ENCODE results near the gene KRT80. TPM values are rescaled to one million over a fixed set of nuclear protein-coding genes. Genes with fewer than 3 reads are reported as not detected.

The KRT80 gene
- total RNA-seq, 4 donors from 2014 or later = 0.34 to 1.6 TPM; not detected in 2

DNA sequence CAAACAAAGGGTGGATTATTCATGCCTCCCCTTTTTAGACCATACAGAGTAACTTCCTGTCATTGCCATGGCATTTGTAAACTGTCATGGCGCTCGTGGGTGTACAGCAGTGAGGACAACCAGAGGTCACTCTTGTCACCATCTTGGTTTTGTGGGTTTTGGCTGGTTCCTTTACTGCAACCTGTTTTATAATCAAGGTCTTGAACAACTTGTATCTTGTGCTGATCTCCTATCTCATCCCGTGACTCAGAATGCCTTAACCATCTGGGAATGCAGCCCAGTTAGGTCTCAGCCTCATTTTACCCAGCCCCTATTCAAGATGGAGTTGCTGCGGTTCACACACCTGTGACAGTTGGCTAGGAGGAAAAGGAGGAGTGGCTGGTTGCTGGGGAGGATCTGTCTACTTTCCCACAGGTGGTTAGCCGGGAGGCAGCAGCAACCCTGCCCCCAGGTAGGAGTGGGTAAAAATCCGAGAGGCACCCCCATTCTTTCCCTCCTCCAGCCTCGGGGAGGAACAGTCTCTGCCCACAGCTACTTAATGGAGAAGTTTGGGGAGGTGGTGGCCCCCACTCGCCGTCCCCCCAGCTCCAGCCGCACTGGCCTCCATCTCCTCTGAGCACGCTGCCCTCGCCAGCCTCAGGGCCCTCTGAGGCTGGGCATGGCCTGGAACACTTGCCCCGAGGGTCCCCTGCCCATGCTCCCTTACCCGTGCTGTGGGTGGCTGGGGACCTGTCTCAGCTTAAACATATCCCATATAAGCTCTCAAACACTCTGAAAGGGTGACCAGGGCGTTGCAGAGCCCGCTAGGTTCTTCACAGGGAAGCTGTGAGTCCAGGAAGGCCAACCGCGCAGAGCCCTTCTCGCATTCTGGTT is 70.6 kb downstream of the KRT80 start:
- intact Hi-C loops (cut with DNase I) = loop anchor here (10.0 kb wide), 1 partner anchor 96 kb away; no protein-coding TSS in a partner anchor
- WGBS, 2 donors = 77 to 81% methylated on average over 15 to 17 of the region's 19 CpGs
- TF ChIP-seq POLR2A (IDR thresholded peaks at IDR 0.05) = no peak
- TF ChIP-seq, protein P1, sequence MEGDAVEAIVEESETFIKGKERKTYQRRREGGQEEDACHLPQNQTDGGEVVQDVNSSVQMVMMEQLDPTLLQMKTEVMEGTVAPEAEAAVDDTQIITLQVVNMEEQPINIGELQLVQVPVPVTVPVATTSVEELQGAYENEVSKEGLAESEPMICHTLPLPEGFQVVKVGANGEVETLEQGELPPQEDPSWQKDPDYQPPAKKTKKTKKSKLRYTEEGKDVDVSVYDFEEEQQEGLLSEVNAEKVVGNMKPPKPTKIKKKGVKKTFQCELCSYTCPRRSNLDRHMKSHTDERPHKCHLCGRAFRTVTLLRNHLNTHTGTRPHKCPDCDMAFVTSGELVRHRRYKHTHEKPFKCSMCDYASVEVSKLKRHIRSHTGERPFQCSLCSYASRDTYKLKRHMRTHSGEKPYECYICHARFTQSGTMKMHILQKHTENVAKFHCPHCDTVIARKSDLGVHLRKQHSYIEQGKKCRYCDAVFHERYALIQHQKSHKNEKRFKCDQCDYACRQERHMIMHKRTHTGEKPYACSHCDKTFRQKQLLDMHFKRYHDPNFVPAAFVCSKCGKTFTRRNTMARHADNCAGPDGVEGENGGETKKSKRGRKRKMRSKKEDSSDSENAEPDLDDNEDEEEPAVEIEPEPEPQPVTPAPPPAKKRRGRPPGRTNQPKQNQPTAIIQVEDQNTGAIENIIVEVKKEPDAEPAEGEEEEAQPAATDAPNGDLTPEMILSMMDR (IDR thresholded peaks at IDR 0.05) = no peak
- no peaks in the 10 kb centered on the region for H3K27me3 ChIP-seq
- DNase-seq = no peak
- no peak overlapping the region for H3K4me3 ChIP-seq (replicated peaks in 1 of 3)
- H3K9me3 ChIP-seq = no peaks in the 10 kb centered on the region
- H3K27ac ChIP-seq = peak overlapping the region in 1 of 3 donors; percentile 87
- peaks cover 38 to 44% of the 10 kb centered on the region in 2 donors for H3K4me1 ChIP-seq
- H3K36me3 ChIP-seq = no peaks in the 10 kb centered on the region

DNA sequence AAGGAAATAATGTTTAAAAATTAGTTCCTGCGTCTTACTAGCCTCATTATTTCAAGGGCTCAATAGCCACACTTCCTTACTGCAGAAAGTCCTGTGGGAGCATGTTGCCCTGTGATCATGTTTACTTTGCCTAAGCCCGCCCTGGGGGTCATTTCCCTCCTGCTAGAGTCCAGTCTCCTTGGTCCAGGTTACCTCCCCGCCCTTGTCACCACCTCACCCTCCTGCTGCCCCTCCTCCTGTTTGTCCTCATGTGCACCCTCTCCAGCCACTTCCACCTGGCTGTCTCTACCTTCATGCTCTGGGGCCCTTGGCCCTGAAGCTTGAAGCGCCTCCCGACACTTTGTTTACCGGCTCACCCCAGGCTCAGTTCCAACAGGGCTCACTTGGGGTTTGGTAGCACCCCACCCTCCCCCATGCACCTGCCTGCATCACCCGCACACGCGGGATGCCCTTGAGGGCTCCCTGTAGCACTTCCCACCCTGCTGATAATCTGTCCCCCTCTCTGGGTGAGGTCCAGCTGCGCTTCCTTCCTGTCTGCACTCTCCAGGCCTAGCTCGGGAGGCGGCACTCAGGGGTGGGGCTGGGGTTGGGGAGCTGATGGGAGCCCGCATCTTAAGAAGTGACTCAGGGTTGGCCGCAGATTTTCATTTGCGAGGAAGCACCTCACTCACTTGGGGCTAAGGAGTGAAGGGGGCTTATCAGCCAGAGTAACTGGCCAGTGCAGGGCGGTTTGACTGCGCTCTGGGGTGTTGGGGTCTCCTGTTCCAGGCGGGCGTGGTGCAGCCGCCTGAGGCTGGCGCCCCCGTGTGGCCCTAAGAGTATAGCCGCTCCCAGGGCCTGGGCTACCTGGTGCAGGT is 72.2 kb downstream of the KRT80 start:
- Histone ChIP-seq H3K9me3 (no peaks in the 10 kb centered on the region), H3K27me3 (no peaks in the 10 kb centered on the region), H3K4me1 (peaks cover 22 to 32% of the 10 kb centered on the region in 2 donors), H3K27ac (peak overlapping the region; percentile 74 to 89 (median 87)), H3K4me3 (replicated peaks in 1 of 3) (no peak overlapping the region), H3K36me3 (no peaks in the 10 kb centered on the region)
- peak; percentile 94 to 97 for DNase-seq
- 16 to 18% methylated on average over 13 to 14 of the region's 23 CpGs for WGBS, 2 donors
- intact Hi-C loops (cut with DNase I) = loop anchor here (10.0 kb wide), 1 partner anchor 95 kb away; no protein-coding TSS in a partner anchor
- TF ChIP-seq, protein P1 (IDR thresholded peaks at IDR 0.05) = peak; percentile 54 to 77 (median 68)
- peak in 1 of 2 donors; percentile 44 for TF ChIP-seq POLR2A (IDR thresholded peaks at IDR 0.05)

Other genes starting within 250 kb of the KRT80 start
- gene ACVR1B, start 240.3 kb downstream of the KRT80 start, total RNA-seq = 10 to 100 TPM; 13.7 to 19.9 (median 19.2) TPM
- gene TAMALIN, start 185.1 kb downstream of the KRT80 start, total RNA-seq = 10 to 100 TPM in 3 of 4 donors, 1 to 10 TPM in 1; 9.8 to 20.8 (median 14.5) TPM
- 100 to 1,000 TPM in 1 of 4 donors, 10 to 100 TPM in 3; 46.3 to 156 (median 83.5) TPM for gene NR4A1, start 140.6 kb downstream of the KRT80 start, total RNA-seq
- gene ATG101, start 122.0 kb downstream of the KRT80 start, total RNA-seq = 10 to 100 TPM; 40.7 to 61.1 (median 48.0) TPM
- gene SMIM41, start 112.3 kb downstream of the KRT80 start, total RNA-seq = under 1 TPM in 1 of 4 donors, not detected in 3; 0.67 TPM
- gene KRT7, start 41.2 kb upstream of the KRT80 start, total RNA-seq = 100 to 1,000 TPM; 333 to 826 (median 460) TPM
- 1 to 10 TPM in 1 of 4 donors, under 1 TPM in 3; 0.13 to 1.1 (median 0.42) TPM for gene KRT86, start 82.6 kb upstream of the KRT80 start, total RNA-seq
- gene KRT81, start 99.5 kb upstream of the KRT80 start, total RNA-seq = under 1 TPM in 2 of 4 donors, not detected in 2; 0.11 to 0.71 TPM
- gene KRT83, start 129.4 kb upstream of the KRT80 start, total RNA-seq = under 1 TPM in 3 of 4 donors, not detected in 1; 0.22 to 0.46 (median 0.40) TPM
- gene KRT85, start 175.5 kb upstream of the KRT80 start, total RNA-seq = not detected
- gene KRT84, start 193.6 kb upstream of the KRT80 start, total RNA-seq = not detected
- not detected for gene KRT82, start 214.3 kb upstream of the KRT80 start, total RNA-seq
- not detected for gene KRT75, start 242.4 kb upstream of the KRT80 start, total RNA-seq